A549 (cell line): ENCODE results near the gene ANKHD1.

Experiments
- CTCF ChIP-seq: fragments of >200 bp; sonication (Bioruptor Twin); formaldehyde crosslinking; IDR thresholded peaks from 3 replicates; pipeline ENCODE4 v1.5.1; 2016
- HMGXB4 ChIP-seq: fragments of 250-450 bp; sonication (Bioruptor Pico); IDR thresholded peaks from 2 replicates; pipeline ENCODE4 v1.5.0; 2021; ENCODE audit warnings: mild to moderate bottlenecking, moderate library complexity, borderline replicate concordance
- POLR2A ChIP-seq: IDR thresholded peaks from 2 replicates; pipeline ENCODE4 v1.6.1; 2012; ENCODE audit warnings: mild to moderate bottlenecking, low read length
- POLR2AphosphoS2 ChIP-seq: conservative IDR thresholded peaks from 2 replicates; pipeline ENCODE4 v1.6.1; 2012; ENCODE audit warnings: low read length, improper control_type of control experiment, inconsistent platforms
- RCOR1 ChIP-seq: fragments of 150-350 bp; IDR thresholded peaks from 2 replicates; pipeline ENCODE4 v1.6.1; 2014; ENCODE audit warnings: antibody characterized with exemption, low read length, low read depth
- SREBF2 ChIP-seq: fragments of 450-650 bp; IDR thresholded peaks from 2 replicates; pipeline ENCODE4 v1.6.1; 2014; ENCODE audit warnings: mild to moderate bottlenecking, moderate library complexity

- TF ChIP-seq SREBF2 (no peak), POLR2AphosphoS2 (no peak), CTCF (no peak), HMGXB4 (CRISPR knock-in tag) (no peak), RCOR1 (no peak), POLR2A (no peak)
Measured at GRCh38 chr5:140571105-140571504, 169.5 kb downstream of the ANKHD1 start.
